Upper lobe of right lung (tissue), 1 donor: ENCODE measurements around the gene GRHL3. TPM values are rescaled to one million over a fixed set of nuclear protein-coding genes. Genes with fewer than 3 reads are reported as not detected.

ENCODE experiments used
- ATAC-seq: fragments of 200-7000 bp; cut with Tn5 transposase; one replicate; pipeline ENCODE4 v1.9.1; 2020; ENCODE audit warnings: mild to moderate bottlenecking, moderate library complexity
- DNase-seq: peaks from one replicate; pipeline ENCODE4 v3.0.0-alpha.2; 2020
- H3K27ac ChIP-seq: fragments of 200-600 bp; one replicate; pipeline ENCODE4 v1.8.0; 2022
- H3K27me3 ChIP-seq: fragments of 200-600 bp; one replicate; pipeline ENCODE4 v1.8.0; 2022; ENCODE audit warnings: mild to moderate bottlenecking
- H3K36me3 ChIP-seq: fragments of 200-600 bp; one replicate; pipeline ENCODE4 v1.8.0; 2022
- H3K4me1 ChIP-seq: fragments of 200-600 bp; one replicate; pipeline ENCODE4 v1.8.0; 2022
- H3K4me3 ChIP-seq: fragments of 200-600 bp; one replicate; pipeline ENCODE4 v1.8.0; 2022; ENCODE audit warnings: mild to moderate bottlenecking
- H3K9me3 ChIP-seq: fragments of 200-600 bp; one replicate; pipeline ENCODE4 v1.8.0; 2022
- CTCF ChIP-seq: fragments of 200-600 bp; IDR thresholded peaks from one replicate; pipeline ENCODE4 v1.8.0; 2022; ENCODE audit warnings: antibody characterized with exemption
- intact Hi-C: fragments of 100-400 bp; cut with DNase I; formaldehyde crosslinking; loops from one replicate; pipeline ENCODE4 v1.11.0; 2022
- total RNA-seq: library from RNA; stranded (reverse); fragmentation: NEBNext Ultra II Directional; extraction: Animal tissue kit (Norgen Biotek cat#: 25700); gene quantifications from one replicate; pipeline ENCODE4 v1.2.1, GENCODE V29; 2021
- donor health status: DM: no; HTN: yes; CAD: no; lungs with severe emphysema.

GRHL3 gene
- total RNA-seq, 1 donor from 2014 or later, result 0.55 TPM

GRCh38 chr1:24386931-24387330, 67.8 kb downstream of the GRHL3 start:
- H3K36me3 ChIP-seq, result no peaks in the 10 kb centered on the region
- no peak overlapping the region for H3K27ac ChIP-seq
- intact Hi-C loops, result no loop called here
- no peak for TF ChIP-seq CTCF
- H3K27me3 ChIP-seq, result no peaks in the 10 kb centered on the region
- peaks cover 21% of the 10 kb centered on the region for H3K4me1 ChIP-seq
- H3K4me3 ChIP-seq, result no peak overlapping the region
- H3K9me3 ChIP-seq, result no peaks in the 10 kb centered on the region
- DNase-seq (no peak), ATAC-seq (no peak)

DNA sequence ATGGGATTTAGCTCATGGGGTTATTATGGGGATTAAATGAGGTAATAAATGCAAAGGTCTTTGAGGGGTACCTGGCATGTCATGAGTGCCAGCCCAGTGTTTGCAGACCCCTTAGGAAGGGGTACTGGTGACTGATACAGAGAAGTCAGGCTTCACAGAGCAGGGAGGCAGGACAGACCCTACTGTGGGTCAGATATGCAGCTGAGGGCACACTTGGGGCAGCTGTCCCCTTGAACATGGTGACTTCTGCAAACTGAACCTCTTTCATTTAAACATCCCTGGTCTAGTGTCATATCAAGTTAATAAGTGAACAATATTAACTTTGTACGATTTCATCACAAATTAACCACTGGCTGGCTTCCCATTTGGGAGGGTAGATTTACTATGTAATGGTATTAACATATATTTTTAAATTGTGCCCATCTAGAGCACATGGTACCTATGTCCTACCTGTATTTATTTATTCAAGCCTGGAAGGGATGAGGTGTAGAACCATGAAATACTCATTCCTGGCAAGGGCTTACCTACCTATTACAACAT, 68.5 kb downstream of the GRHL3 start:
- H3K36me3 ChIP-seq, result no peaks in the 10 kb centered on the region
- H3K4me3 ChIP-seq, result no peak overlapping the region
- H3K27me3 ChIP-seq, result no peaks in the 10 kb centered on the region
- no peak for ATAC-seq
- no peak overlapping the region for H3K27ac ChIP-seq
- no peak for DNase-seq
- no peak for TF ChIP-seq CTCF
- H3K4me1 ChIP-seq, result peaks cover 28% of the 10 kb centered on the region
- no peaks in the 10 kb centered on the region for H3K9me3 ChIP-seq
- intact Hi-C loops, result no loop called here

- DNase-seq, result no peak
- Histone ChIP-seq H3K4me1 (peaks cover 28% of the 10 kb centered on the region), H3K36me3 (no peaks in the 10 kb centered on the region), H3K27me3 (no peaks in the 10 kb centered on the region), H3K4me3 (no peak overlapping the region), H3K27ac (no peak overlapping the region), H3K9me3 (no peaks in the 10 kb centered on the region)
- TF ChIP-seq CTCF, result no peak
- intact Hi-C loops, result no loop called here
- ATAC-seq, result no peak
Observed at GRCh38 chr1:24388331-24388885, 69.3 kb downstream of the GRHL3 start.

- no peak for DNase-seq
- no peaks in the 10 kb centered on the region for H3K27me3 ChIP-seq
- H3K4me1 ChIP-seq, result peaks cover 23% of the 10 kb centered on the region
- ATAC-seq, result no peak
- no peaks in the 10 kb centered on the region for H3K36me3 ChIP-seq
- no peak overlapping the region for H3K4me3 ChIP-seq
- intact Hi-C loops, result no loop called here
- no peaks in the 10 kb centered on the region for H3K9me3 ChIP-seq
- H3K27ac ChIP-seq, result no peak overlapping the region
- TF ChIP-seq CTCF, result no peak
Observed at GRCh38 chr1:24389231-24389678, 70.1 kb downstream of the GRHL3 start.

GRCh38 chr1:24390924-24391782, 72.0 kb downstream of the GRHL3 start:
- ATAC-seq (peak; percentile 96), DNase-seq (peak; percentile 85)
- peak; percentile 98 for TF ChIP-seq CTCF
- intact Hi-C loops, result no loop called here
- H3K4me3 ChIP-seq, result peak overlapping the region; percentile 24
- no peaks in the 10 kb centered on the region for H3K9me3 ChIP-seq
- no peaks in the 10 kb centered on the region for H3K36me3 ChIP-seq
- H3K27ac ChIP-seq, result peak overlapping the region; percentile 79
- H3K27me3 ChIP-seq, result no peaks in the 10 kb centered on the region
- H3K4me1 ChIP-seq, result peaks cover 14% of the 10 kb centered on the region
